RWPE2 (cell line): ENCODE measurements around the gene NIM1K.

Experiments used
- ATAC-seq: fragments of 200-7000 bp; cut with Tn5 transposase; 3 replicates; pipeline ENCODE4 v1.9.1; 2021; ENCODE audit warnings: low read depth
- DNase-seq: peaks from one replicate; pipeline ENCODE4 v3.0.0-alpha.2; 2020; ENCODE audit warnings: low spot score
- H3K27ac ChIP-seq: fragments of 450-650 bp; 2 replicates; pipeline ENCODE4 v1.5.1; 2017; ENCODE audit warnings: mild to moderate bottlenecking; ENCODE audit not compliant: poor library complexity, severe bottlenecking
- H3K27me3 ChIP-seq: fragments of 250-450 bp; sonication (Bioruptor Pico); 2 replicates; pipeline ENCODE4 v1.5.1; 2021; ENCODE audit warnings: mild to moderate bottlenecking, moderate library complexity; ENCODE audit not compliant: insufficient read depth, poor library complexity, severe bottlenecking
- H3K36me3 ChIP-seq: fragments of 250-450 bp; sonication (Bioruptor Pico); 2 replicates; pipeline ENCODE4 v1.5.1; 2020; ENCODE audit warnings: low read depth, mild to moderate bottlenecking, moderate library complexity
- H3K4me1 ChIP-seq: fragments of 250-450 bp; sonication (Bioruptor Pico); 2 replicates; pipeline ENCODE4 v1.5.1; 2021; ENCODE audit warnings: mild to moderate bottlenecking, moderate library complexity; ENCODE audit not compliant: insufficient read depth, poor library complexity, severe bottlenecking
- H3K4me3 ChIP-seq: fragments of 250-450 bp; sonication (Bioruptor Pico); 2 replicates; pipeline ENCODE4 v1.5.1; 2021; ENCODE audit warnings: mild to moderate bottlenecking, moderate library complexity; ENCODE audit not compliant: severe bottlenecking
- H3K9me3 ChIP-seq: fragments of 250-450 bp; sonication (Bioruptor Pico); 2 replicates; pipeline ENCODE4 v1.5.1; 2021; ENCODE audit warnings: mild to moderate bottlenecking, moderate library complexity; ENCODE audit not compliant: severe bottlenecking
- CTCF ChIP-seq: fragments of 450-650 bp; IDR thresholded peaks from one replicate; pipeline ENCODE4 v1.5.1; 2017; ENCODE audit warnings: mild to moderate bottlenecking, moderate library complexity; ENCODE audit not compliant: poor library complexity, severe bottlenecking

NIM1K gene

GRCh38 chr5:43242196-43242595 is 50.2 kb downstream of the NIM1K start:
- H3K9me3 ChIP-seq, result no peaks in the 10 kb centered on the region
- H3K36me3 ChIP-seq, result no peaks in the 10 kb centered on the region
- H3K4me1 ChIP-seq, result no peaks in the 10 kb centered on the region
- no peak overlapping the region for H3K4me3 ChIP-seq
- DNase-seq, result no peak
- no peak overlapping the region for H3K27ac ChIP-seq
- no peak for TF ChIP-seq CTCF
- H3K27me3 ChIP-seq, result no peaks in the 10 kb centered on the region
- ATAC-seq, result no peak

GRCh38 chr5:43243270-43243669 is 51.2 kb downstream of the NIM1K start:
- no peak for DNase-seq
- no peak for ATAC-seq
- Histone ChIP-seq H3K4me1 (no peaks in the 10 kb centered on the region), H3K4me3 (no peak overlapping the region), H3K36me3 (no peaks in the 10 kb centered on the region), H3K27ac (no peak overlapping the region), H3K9me3 (no peaks in the 10 kb centered on the region), H3K27me3 (no peaks in the 10 kb centered on the region)
- no peak for TF ChIP-seq CTCF

GRCh38 chr5:43244823-43245565 is 53.0 kb downstream of the NIM1K start:
- H3K27ac ChIP-seq, result no peak overlapping the region
- no peak for ATAC-seq

GRCh38 chr5:43245724-43246385 is 53.8 kb downstream of the NIM1K start:
- Histone ChIP-seq H3K9me3 (no peaks in the 10 kb centered on the region), H3K27ac (no peak overlapping the region)

More at GRCh38 chr5:43244823-43245565, 53.0 kb downstream of the NIM1K start:
- no peaks in the 10 kb centered on the region for H3K27me3 ChIP-seq
- H3K4me1 ChIP-seq, result no peaks in the 10 kb centered on the region
- TF ChIP-seq CTCF, result no peak
- no peaks in the 10 kb centered on the region for H3K36me3 ChIP-seq
- no peak for DNase-seq
- no peaks in the 10 kb centered on the region for H3K9me3 ChIP-seq
- no peak overlapping the region for H3K4me3 ChIP-seq

More at GRCh38 chr5:43245724-43246385, 53.8 kb downstream of the NIM1K start:
- H3K27me3 ChIP-seq, result no peaks in the 10 kb centered on the region
- H3K36me3 ChIP-seq, result no peaks in the 10 kb centered on the region
- H3K4me3 ChIP-seq, result no peak overlapping the region
- no peak for TF ChIP-seq CTCF
- DNase-seq (no peak), ATAC-seq (no peak)
- no peaks in the 10 kb centered on the region for H3K4me1 ChIP-seq
